T-helper 1 cell treated with Interleukin-12 subunit alpha and Interleukin-12 subunit beta and Interleukin-4 antibody, amounts not matched to agents 30 ng/mL and 1 ng/mL, for 36 hours (primary cell): ENCODE measurements around the gene SLC17A7. TPM values are rescaled to one million over a fixed set of nuclear protein-coding genes. Genes with fewer than 3 reads are reported as not detected.
"Not testable (repeated sequence)": the region's sequence is repeated elsewhere in the genome, so short reads cannot be mapped to it uniquely, and the experiment has no call there.

Source experiments
- intact Hi-C: fragments of 100-400 bp; cut with micrococcal nuclease; formaldehyde crosslinking; loops from one replicate; pipeline ENCODE4 v1.15.1; 2024
- total RNA-seq: library from RNA; stranded (reverse); gene quantifications from 2 replicates; pipeline ENCODE4 v1.2.3, GENCODE V29; 2022

The SLC17A7 gene
- total RNA-seq, 1 donor from 2014 or later, result 0.07 TPM

GRCh38 chr19:49472936-49473335 is 31.6 kb upstream of the SLC17A7 start:
- intact Hi-C loops, result loop anchor here (5.0 kb wide), 1 partner anchor 141 kb away; no protein-coding TSS in a partner anchor

- intact Hi-C loops, result loop anchor here (1.0 to 5.0 kb wide), 3 partner anchors 79 to 204 kb away; no protein-coding TSS in a partner anchor
Observed at GRCh38 chr19:49470615-49470978, 29.3 kb upstream of the SLC17A7 start.

- intact Hi-C loops, result loop anchor here (1.0 to 5.0 kb wide), 8 partner anchors 17 to 244 kb away; partner anchors contain the start of genes ALDH16A1 and RPS11
Observed at GRCh38 chr19:49469828-49470614, 28.7 kb upstream of the SLC17A7 start.

GRCh38 chr19:49468746-49469447 is 27.6 kb upstream of the SLC17A7 start:
- intact Hi-C loops, result loop anchor here (1.0 kb wide), 5 partner anchors 16 to 243 kb away; partner anchors contain the start of genes ALDH16A1 and RPS11

- intact Hi-C loops, result no loop called here
Observed at GRCh38 chr19:49468199-49468598, 26.9 kb upstream of the SLC17A7 start.

GRCh38 chr19:49465371-49465770 is 24.0 kb upstream of the SLC17A7 start:
- intact Hi-C loops, result no loop called here

- intact Hi-C loops, result no loop called here
Observed at GRCh38 chr19:49463960-49464740, 22.8 kb upstream of the SLC17A7 start.

- intact Hi-C loops, result no loop called here
Observed at GRCh38 chr19:49462492-49462891, 21.2 kb upstream of the SLC17A7 start.

- intact Hi-C loops, result no loop called here
Observed at GRCh38 chr19:49461656-49462055, 20.3 kb upstream of the SLC17A7 start.

- intact Hi-C loops, result not testable (repeated sequence)
Observed at GRCh38 chr19:49461130-49461529, 19.8 kb upstream of the SLC17A7 start.

GRCh38 chr19:49459388-49459787 is 18.1 kb upstream of the SLC17A7 start:
- intact Hi-C loops, result no loop called here

GRCh38 chr19:49458567-49458903 is 17.2 kb upstream of the SLC17A7 start:
- intact Hi-C loops, result no loop called here

- intact Hi-C loops, result no loop called here
Observed at GRCh38 chr19:49456326-49456725, 15.0 kb upstream of the SLC17A7 start.

GRCh38 chr19:49455773-49456172 is 14.4 kb upstream of the SLC17A7 start:
- intact Hi-C loops, result no loop called here

GRCh38 chr19:49453757-49454240 is 12.5 kb upstream of the SLC17A7 start:
- intact Hi-C loops, result loop anchor here (1.0 to 5.0 kb wide), 13 partner anchors 16 to 806 kb away; partner anchors contain the start of genes AKT1S1, AP2A1, CA11 and FLT3LG

- intact Hi-C loops, result loop anchor here (1.0 to 5.0 kb wide), 13 partner anchors 16 to 806 kb away; partner anchors contain the start of genes AKT1S1, AP2A1, CA11 and FLT3LG
Observed at GRCh38 chr19:49453013-49453756, 11.9 kb upstream of the SLC17A7 start, which contains the start of gene ALDH16A1. Gene ALDH16A1, plus strand, starts transcription at chr19:49453225. Its CDS starts 107 bp downstream, at chr19:49453332.

- intact Hi-C loops, result loop anchor here (1.0 to 5.0 kb wide), 9 partner anchors 8 to 804 kb away; partner anchors contain the start of genes AP2A1, CA11, FUZ and GYS1
Observed at GRCh38 chr19:49451430-49452181, 10.3 kb upstream of the SLC17A7 start, which contains the start of gene PIH1D1. Gene PIH1D1, minus strand, starts transcription at chr19:49451814. Its CDS starts 240 bp downstream, at chr19:49451574.

GRCh38 chr19:49450405-49450804 is 9.1 kb upstream of the SLC17A7 start:
- intact Hi-C loops, result loop anchor here (5.0 kb wide), 4 partner anchors 323 to 803 kb away; partner anchors contain the start of genes CA11, FUZ, GYS1 and RUVBL2

GRCh38 chr19:49448432-49448786 is 7.1 kb upstream of the SLC17A7 start:
- intact Hi-C loops, result no loop called here
